AG09309 (cell line): ENCODE results near the gene RELN.
"Not testable (repeated sequence)": the region's sequence is repeated elsewhere in the genome, so short reads cannot be mapped to it uniquely, and the experiment has no call there.

Experiments
- DNase-seq: peaks from one replicate; pipeline ENCODE4 v3.0.0-alpha.2; 2010; ENCODE audit warnings: low read depth
- H3K4me3 ChIP-seq: 2 replicates; pipeline ENCODE4 v1.5.1; 2011; ENCODE audit warnings: mild to moderate bottlenecking, low read depth, low read length, moderate library complexity; ENCODE audit not compliant: control insufficient read depth
- CTCF ChIP-seq: IDR thresholded peaks from 2 replicates; pipeline ENCODE4 v1.5.1; 2011; ENCODE audit warnings: mild to moderate bottlenecking, low read depth, low read length, inconsistent platforms; ENCODE audit not compliant: insufficient read depth, control insufficient read depth; ENCODE audit errors: missing control alignments

Gene RELN

GRCh38 chr7:103989200-103989784 lies at the start of gene RELN:
RELN (minus strand) TSS chr7:103989658; CDS start chr7:103989356, 302 bp downstream.
- DNase-seq, result no peak
- no peak for TF ChIP-seq CTCF
- peak within 1 kb of the TSS; percentile 37 for H3K4me3 ChIP-seq

DNA sequence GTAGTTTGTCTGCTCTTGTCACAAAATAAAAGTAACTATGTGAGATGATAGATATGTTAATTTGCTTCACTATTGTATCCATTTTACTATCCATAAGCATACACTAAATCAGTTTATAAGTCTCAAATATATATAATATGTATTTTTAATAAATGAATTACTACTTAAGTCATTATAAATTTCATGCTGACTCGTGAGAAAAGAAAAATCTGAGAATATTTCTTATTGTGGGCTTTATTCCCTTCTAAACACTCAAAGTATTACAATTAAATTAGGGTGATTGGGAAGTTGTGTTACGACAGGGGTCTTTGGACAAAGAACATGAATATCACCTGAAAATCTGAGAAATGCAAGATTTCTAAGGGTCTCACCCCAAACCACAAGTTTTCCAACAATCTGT lies 48.7 kb upstream of the RELN start:
- no peak overlapping the region for H3K4me3 ChIP-seq
- TF ChIP-seq CTCF, result no peak

GRCh38 chr7:104036889-104037288 lies 47.4 kb upstream of the RELN start:
- not testable (repeated sequence) for DNase-seq, H3K4me3 ChIP-seq

More for the DNA sequence above, 48.7 kb upstream of the RELN start:
- DNase-seq, result no peak

DNA sequence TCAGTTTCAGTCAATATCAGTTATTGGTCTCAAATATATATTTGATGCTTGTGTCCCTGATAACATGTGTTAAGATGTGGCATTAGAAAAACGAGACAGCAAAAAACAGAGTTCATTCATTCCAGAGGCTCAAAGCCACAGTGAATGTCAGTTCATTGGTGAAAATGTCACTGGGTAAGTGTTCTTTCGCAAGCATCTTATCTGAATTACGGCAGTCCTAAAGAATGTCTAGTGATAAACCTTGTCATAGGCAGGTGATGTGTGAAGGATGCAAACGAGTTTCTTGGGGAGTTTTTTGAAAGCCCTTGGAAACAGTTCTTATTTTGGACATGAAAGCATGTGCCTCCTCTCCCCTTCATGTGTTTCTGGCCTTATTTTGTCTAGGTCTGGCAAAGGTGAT lies 45.9 kb upstream of the RELN start:
- no peak overlapping the region for H3K4me3 ChIP-seq
- no peak for TF ChIP-seq CTCF
- no peak for DNase-seq

- no peak for DNase-seq
- H3K4me3 ChIP-seq, result no peak overlapping the region
- TF ChIP-seq CTCF, result no peak
Observed at GRCh38 chr7:104034679-104035078, 45.2 kb upstream of the RELN start.

- no peak for TF ChIP-seq CTCF
- no peak overlapping the region for H3K4me3 ChIP-seq
- no peak for DNase-seq
Observed at GRCh38 chr7:104033837-104034236, 44.4 kb upstream of the RELN start.

DNA sequence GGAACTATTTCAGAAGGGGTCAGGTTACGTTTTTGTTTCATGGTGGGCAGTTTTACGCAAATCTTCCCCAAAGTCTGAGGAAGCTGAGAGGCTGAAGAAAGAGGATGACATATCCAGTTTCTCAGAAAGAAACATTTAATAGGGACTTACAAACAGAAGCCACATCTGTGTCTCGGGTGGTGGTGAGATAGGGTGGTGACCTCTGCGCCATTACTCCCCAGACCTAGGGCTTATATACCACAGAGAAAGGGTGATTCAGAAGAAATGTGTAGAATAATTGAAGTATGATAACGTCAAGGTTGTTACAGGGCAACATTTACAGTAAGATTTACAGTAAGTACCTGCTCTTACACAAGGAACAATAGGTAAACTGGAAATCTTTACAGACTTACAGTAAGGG lies 43.0 kb upstream of the RELN start:
- H3K4me3 ChIP-seq, result no peak overlapping the region
- no peak for TF ChIP-seq CTCF
- no peak for DNase-seq

- H3K4me3 ChIP-seq, result no peak overlapping the region
- no peak for DNase-seq
- no peak for TF ChIP-seq CTCF
Observed at GRCh38 chr7:104029765-104030164, 40.3 kb upstream of the RELN start.
